ENCODE measurements around the gene NELL1.

The NELL1 gene

GRCh38 chr11:21350613-21351012 lies 681.2 kb downstream of the NELL1 start:
- no peaks in the 10 kb centered on the region for H3K9me3 ChIP-seq (ENCODE audit: control insufficient read depth, low read length)
- H3K27ac ChIP-seq (ENCODE audit: low read depth, low read length, severe bottlenecking), result no peak overlapping the region
- H3K36me3 ChIP-seq (ENCODE audit: control insufficient read depth, insufficient read depth, low read length), result no peaks in the 10 kb centered on the region
- H3K4me1 ChIP-seq (ENCODE audit: control insufficient read depth, insufficient read depth, low read length, poor library complexity, severe bottlenecking), result no peaks in the 10 kb centered on the region
- WGBS, 2 experiments (ENCODE audit: insufficient coverage in 2 of 2), result 80% methylated on average over 1 of the region's 2 CpGs; no CpG with 5 or more reads in 1 of the 2 experiments
- no peak overlapping the region for H3K4me3 ChIP-seq (ENCODE audit: extremely low read depth, insufficient read depth, low read length, poor library complexity, severe bottlenecking)

- 95 to 97% methylated on average over 4 of the region's 5 CpGs for WGBS, 2 experiments (ENCODE audit: insufficient coverage in 2 of 2)
- Histone ChIP-seq H3K36me3 (ENCODE audit: control insufficient read depth, insufficient read depth, low read length) (no peaks in the 10 kb centered on the region), H3K4me1 (ENCODE audit: control insufficient read depth, insufficient read depth, low read length, poor library complexity, severe bottlenecking) (no peaks in the 10 kb centered on the region), H3K9me3 (ENCODE audit: control insufficient read depth, low read length) (no peaks in the 10 kb centered on the region), H3K27ac (ENCODE audit: low read depth, low read length, severe bottlenecking) (no peak overlapping the region), H3K4me3 (ENCODE audit: extremely low read depth, insufficient read depth, low read length, poor library complexity, severe bottlenecking) (no peak overlapping the region)
Measured at GRCh38 chr11:21353425-21353824, 684.0 kb downstream of the NELL1 start.

DNA sequence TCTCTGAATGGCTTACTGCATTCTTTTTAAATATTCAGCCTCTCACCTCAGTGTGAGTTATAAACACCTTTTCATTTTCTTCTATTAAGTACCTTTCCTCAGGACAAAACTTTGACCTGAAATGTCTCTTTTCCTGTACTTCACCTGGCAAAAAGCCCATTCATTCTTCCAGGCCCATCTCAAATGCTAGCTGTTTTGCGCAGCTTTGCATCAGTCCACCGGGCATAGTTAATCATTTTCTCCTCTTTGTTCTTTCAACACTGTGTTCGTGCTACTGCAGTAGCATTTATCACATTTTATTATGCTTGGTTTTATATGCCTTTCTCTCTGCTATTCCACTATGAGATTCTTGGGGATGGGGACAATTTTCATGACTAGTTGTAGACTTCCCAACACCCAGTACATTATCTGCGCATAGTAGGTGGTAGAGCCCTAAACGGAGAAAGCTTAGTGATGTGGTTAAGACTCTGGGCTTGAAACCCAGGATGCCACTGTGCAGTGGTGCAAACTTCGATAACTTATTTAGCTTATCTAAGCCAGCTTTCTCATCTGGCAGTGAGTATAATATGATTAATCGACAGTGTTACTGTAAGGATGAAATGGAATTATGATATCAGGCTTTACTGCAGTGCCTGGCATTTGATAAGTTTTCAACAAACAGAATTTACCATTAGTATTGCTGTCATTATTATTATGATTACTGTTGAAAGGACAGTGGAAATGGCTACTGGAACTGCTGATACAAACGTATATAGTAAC lies 695.7 kb downstream of the NELL1 start:
- Histone ChIP-seq H3K9me3 (ENCODE audit: control insufficient read depth, low read length) (no peaks in the 10 kb centered on the region), H3K36me3 (ENCODE audit: control insufficient read depth, insufficient read depth, low read length) (no peaks in the 10 kb centered on the region), H3K4me1 (ENCODE audit: control insufficient read depth, insufficient read depth, low read length, poor library complexity, severe bottlenecking) (no peaks in the 10 kb centered on the region), H3K4me3 (ENCODE audit: extremely low read depth, insufficient read depth, low read length, poor library complexity, severe bottlenecking) (no peak overlapping the region), H3K27ac (ENCODE audit: low read depth, low read length, severe bottlenecking) (no peak overlapping the region)
- WGBS, 2 experiments (ENCODE audit: insufficient coverage in 2 of 2), result 91 to 96% methylated on average over 4 to 5 of the region's 8 CpGs

DNA sequence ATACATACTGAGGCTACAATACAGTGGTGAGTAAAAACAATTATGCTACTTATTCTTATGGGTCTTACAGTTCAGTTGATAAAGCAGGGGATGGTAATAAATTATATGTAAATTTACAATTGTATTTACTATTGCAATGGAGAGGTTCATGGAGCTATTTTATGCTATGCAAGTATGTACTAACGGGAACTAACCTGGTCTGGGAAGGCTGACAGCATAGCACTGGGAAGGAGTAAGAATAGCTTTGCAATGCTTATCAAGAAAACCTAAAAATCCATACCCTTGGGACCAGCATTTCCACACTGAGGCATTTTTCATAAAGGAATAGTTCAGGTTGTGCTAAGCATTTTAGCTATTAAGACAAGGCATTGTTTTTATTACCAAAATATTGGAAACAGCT lies 700.6 kb downstream of the NELL1 start:
- no peaks in the 10 kb centered on the region for H3K4me1 ChIP-seq (ENCODE audit: control insufficient read depth, insufficient read depth, low read length, poor library complexity, severe bottlenecking)
- 100% methylated on average over 1 of the region's 1 CpG; no CpG with 5 or more reads in 1 of the 2 experiments for WGBS, 2 experiments (ENCODE audit: insufficient coverage in 2 of 2)
- no peak overlapping the region for H3K27ac ChIP-seq (ENCODE audit: low read depth, low read length, severe bottlenecking)
- H3K4me3 ChIP-seq (ENCODE audit: extremely low read depth, insufficient read depth, low read length, poor library complexity, severe bottlenecking), result no peak overlapping the region
- no peaks in the 10 kb centered on the region for H3K9me3 ChIP-seq (ENCODE audit: control insufficient read depth, low read length)
- H3K36me3 ChIP-seq (ENCODE audit: control insufficient read depth, insufficient read depth, low read length), result no peaks in the 10 kb centered on the region

DNA sequence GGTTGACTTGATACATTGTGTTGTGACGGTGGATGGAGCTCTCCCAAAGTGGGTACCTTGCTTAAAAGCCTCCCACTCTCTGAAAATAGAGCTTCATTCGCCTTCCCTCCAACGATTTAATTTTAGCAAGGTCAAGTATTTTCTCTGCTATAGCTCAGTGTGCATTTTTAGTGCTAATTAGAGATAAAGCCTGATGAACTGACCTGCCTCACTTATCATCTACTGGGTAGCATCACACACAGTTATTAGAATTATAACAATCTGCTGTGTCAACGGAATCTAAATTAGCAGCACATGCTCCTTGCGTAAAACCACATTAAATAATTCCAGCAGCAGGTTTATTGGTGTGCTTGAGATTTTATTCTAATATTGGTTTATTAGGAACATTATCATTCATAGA lies 701.7 kb downstream of the NELL1 start:
- no CpG with 5 or more reads among the region's 5 CpGs for WGBS, 2 experiments (ENCODE audit: insufficient coverage in 2 of 2)
- Histone ChIP-seq H3K4me1 (ENCODE audit: control insufficient read depth, insufficient read depth, low read length, poor library complexity, severe bottlenecking) (no peaks in the 10 kb centered on the region), H3K27ac (ENCODE audit: low read depth, low read length, severe bottlenecking) (no peak overlapping the region), H3K4me3 (ENCODE audit: extremely low read depth, insufficient read depth, low read length, poor library complexity, severe bottlenecking) (no peak overlapping the region), H3K9me3 (ENCODE audit: control insufficient read depth, low read length) (no peaks in the 10 kb centered on the region), H3K36me3 (ENCODE audit: control insufficient read depth, insufficient read depth, low read length) (no peaks in the 10 kb centered on the region)

- no peaks in the 10 kb centered on the region for H3K9me3 ChIP-seq (ENCODE audit: control insufficient read depth, low read length)
- no peaks in the 10 kb centered on the region for H3K4me1 ChIP-seq (ENCODE audit: control insufficient read depth, insufficient read depth, low read length, poor library complexity, severe bottlenecking)
- H3K36me3 ChIP-seq (ENCODE audit: control insufficient read depth, insufficient read depth, low read length), result no peaks in the 10 kb centered on the region
- no CpG with 5 or more reads among the region's 1 CpG for WGBS, 2 experiments (ENCODE audit: insufficient coverage in 2 of 2)
- no peak overlapping the region for H3K27ac ChIP-seq (ENCODE audit: low read depth, low read length, severe bottlenecking)
- no peak overlapping the region for H3K4me3 ChIP-seq (ENCODE audit: extremely low read depth, insufficient read depth, low read length, poor library complexity, severe bottlenecking)
Measured at GRCh38 chr11:21372672-21373071, 703.3 kb downstream of the NELL1 start.

GRCh38 chr11:21374376-21374775 lies 705.0 kb downstream of the NELL1 start:
- H3K4me1 ChIP-seq (ENCODE audit: control insufficient read depth, insufficient read depth, low read length, poor library complexity, severe bottlenecking), result no peaks in the 10 kb centered on the region
- H3K36me3 ChIP-seq (ENCODE audit: control insufficient read depth, insufficient read depth, low read length), result no peaks in the 10 kb centered on the region
- whole genome bisulfite sequencing, 2 experiments (ENCODE audit: insufficient coverage in 2 of 2), result 80 to 85% methylated on average over 3 to 5 of the region's 5 CpGs
- no peak overlapping the region for H3K4me3 ChIP-seq (ENCODE audit: extremely low read depth, insufficient read depth, low read length, poor library complexity, severe bottlenecking)
- H3K27ac ChIP-seq (ENCODE audit: low read depth, low read length, severe bottlenecking), result no peak overlapping the region
- H3K9me3 ChIP-seq (ENCODE audit: control insufficient read depth, low read length), result no peaks in the 10 kb centered on the region

- 89 to 96% methylated on average over 2 of the region's 4 CpGs for WGBS, 2 experiments (ENCODE audit: insufficient coverage in 2 of 2)
- no peaks in the 10 kb centered on the region for H3K36me3 ChIP-seq (ENCODE audit: control insufficient read depth, insufficient read depth, low read length)
Measured at GRCh38 chr11:21385669-21386440, 716.5 kb downstream of the NELL1 start.

DNA sequence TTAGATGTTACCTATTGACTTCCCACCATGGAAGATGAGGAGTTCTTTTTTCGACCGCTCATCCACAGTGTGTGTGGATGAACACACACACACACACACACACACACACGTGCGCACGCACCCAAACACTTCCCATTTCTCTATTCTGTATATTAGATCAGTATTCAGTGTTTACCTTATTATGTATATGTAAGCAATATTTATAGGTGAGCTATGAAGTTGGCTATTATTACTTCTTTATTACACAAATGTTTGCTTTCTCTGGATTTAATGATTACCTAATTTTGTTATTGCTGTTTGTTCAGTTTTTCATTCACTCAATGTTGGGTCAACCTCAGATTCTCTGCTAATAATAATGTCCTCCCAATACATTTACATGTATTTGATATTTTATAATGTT lies 721.0 kb downstream of the NELL1 start:
- H3K36me3 ChIP-seq (ENCODE audit: control insufficient read depth, insufficient read depth, low read length), result no peaks in the 10 kb centered on the region
- H3K4me1 ChIP-seq (ENCODE audit: control insufficient read depth, insufficient read depth, low read length, poor library complexity, severe bottlenecking), result no peaks in the 10 kb centered on the region
- H3K9me3 ChIP-seq (ENCODE audit: control insufficient read depth, low read length), result no peaks in the 10 kb centered on the region
- no peak overlapping the region for H3K4me3 ChIP-seq (ENCODE audit: extremely low read depth, insufficient read depth, low read length, poor library complexity, severe bottlenecking)
- no peak overlapping the region for H3K27ac ChIP-seq (ENCODE audit: low read depth, low read length, severe bottlenecking)
- no CpG with 5 or more reads among the region's 5 CpGs for WGBS, 2 experiments (ENCODE audit: insufficient coverage in 2 of 2)

More at GRCh38 chr11:21385669-21386440, 716.5 kb downstream of the NELL1 start:
- H3K27ac ChIP-seq (ENCODE audit: low read depth, low read length, severe bottlenecking), result no peak overlapping the region
- no peak overlapping the region for H3K4me3 ChIP-seq (ENCODE audit: extremely low read depth, insufficient read depth, low read length, poor library complexity, severe bottlenecking)
- no peaks in the 10 kb centered on the region for H3K4me1 ChIP-seq (ENCODE audit: control insufficient read depth, insufficient read depth, low read length, poor library complexity, severe bottlenecking)
- H3K9me3 ChIP-seq (ENCODE audit: control insufficient read depth, low read length), result no peaks in the 10 kb centered on the region

DNA sequence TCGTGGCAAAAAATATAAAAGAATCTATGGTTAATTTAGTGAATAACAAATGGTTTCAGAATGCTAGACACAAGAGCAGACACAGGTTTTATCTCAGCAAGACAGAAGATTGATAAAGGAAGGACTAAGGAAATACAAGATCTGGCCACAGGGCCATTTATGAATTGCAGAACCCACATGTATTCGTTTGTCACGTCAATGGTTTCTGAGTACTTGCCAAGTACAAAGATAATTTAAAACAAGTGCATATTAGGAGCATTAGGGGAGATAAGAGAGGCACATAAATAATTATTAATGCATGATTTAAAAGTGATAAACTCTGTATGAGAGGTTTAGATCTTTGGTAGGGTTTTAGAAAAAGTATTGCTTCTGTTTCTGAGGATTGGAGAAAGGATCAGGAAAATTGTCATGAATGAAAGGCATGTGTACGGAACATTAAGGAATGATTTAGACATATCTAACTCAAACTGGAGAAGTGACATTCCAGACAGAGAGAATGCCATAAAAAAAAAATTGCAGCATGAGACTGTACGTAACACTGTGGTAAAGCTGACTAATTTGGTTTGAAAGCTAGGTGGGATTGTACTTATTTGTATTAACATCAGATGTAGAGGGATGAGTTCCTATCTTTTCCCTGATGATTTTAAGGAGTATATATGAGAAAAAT lies 727.1 kb downstream of the NELL1 start:
- H3K9me3 ChIP-seq (ENCODE audit: control insufficient read depth, low read length), result no peaks in the 10 kb centered on the region
- H3K27ac ChIP-seq (ENCODE audit: low read depth, low read length, severe bottlenecking), result no peak overlapping the region
- no peaks in the 10 kb centered on the region for H3K4me1 ChIP-seq (ENCODE audit: control insufficient read depth, insufficient read depth, low read length, poor library complexity, severe bottlenecking)
- no peaks in the 10 kb centered on the region for H3K36me3 ChIP-seq (ENCODE audit: control insufficient read depth, insufficient read depth, low read length)
- H3K4me3 ChIP-seq (ENCODE audit: extremely low read depth, insufficient read depth, low read length, poor library complexity, severe bottlenecking), result no peak overlapping the region
- 90 to 100% methylated on average over 2 of the region's 5 CpGs for WGBS, 2 experiments (ENCODE audit: insufficient coverage in 2 of 2)

Data from mesodermal cell (in vitro differentiated cells).